IPS-18c (cell line): ENCODE data around the gene MANBA.

ENCODE experiments used
- H3K4me3 ChIP-seq: 2 replicates; pipeline ENCODE4 v1.7.0; 2013; ENCODE audit warnings: low read depth, mild to moderate bottlenecking, low read length, moderate library complexity; ENCODE audit not compliant: insufficient read depth
- H3K9me3 ChIP-seq: one replicate; pipeline ENCODE4 v1.6.1; 2013; ENCODE audit warnings: mild to moderate bottlenecking, low read length, moderate library complexity; ENCODE audit not compliant: control insufficient read depth, insufficient read depth

The MANBA gene

GRCh38 chr4:102657206-102657605 is 103.6 kb downstream of the MANBA start:
- H3K9me3 ChIP-seq, result no peaks in the 10 kb centered on the region
- H3K4me3 ChIP-seq, result no peak overlapping the region

- no peaks in the 10 kb centered on the region for H3K9me3 ChIP-seq
- H3K4me3 ChIP-seq, result no peak overlapping the region
These were observed 113.7 kb downstream of the MANBA start for GRCh38 chr4:102647117-102647516.

- Histone ChIP-seq H3K9me3 (no peaks in the 10 kb centered on the region), H3K4me3 (no peak overlapping the region)
These were observed 118.0 kb downstream of the MANBA start for GRCh38 chr4:102642631-102643298.

- Histone ChIP-seq H3K4me3 (no peak overlapping the region), H3K9me3 (no peaks in the 10 kb centered on the region)
These were observed 119.0 kb downstream of the MANBA start for GRCh38 chr4:102641793-102642192.

- Histone ChIP-seq H3K4me3 (no peak overlapping the region), H3K9me3 (no peaks in the 10 kb centered on the region)
These were observed 120.1 kb downstream of the MANBA start for GRCh38 chr4:102640669-102641068.

GRCh38 chr4:102639598-102639997 is 121.2 kb downstream of the MANBA start:
- H3K4me3 ChIP-seq, result no peak overlapping the region
- no peaks in the 10 kb centered on the region for H3K9me3 ChIP-seq

- Histone ChIP-seq H3K4me3 (no peak overlapping the region), H3K9me3 (no peaks in the 10 kb centered on the region)
These were observed 122.1 kb downstream of the MANBA start for GRCh38 chr4:102638621-102639020.

GRCh38 chr4:102637391-102637790 is 123.4 kb downstream of the MANBA start:
- no peaks in the 10 kb centered on the region for H3K9me3 ChIP-seq
- H3K4me3 ChIP-seq, result no peak overlapping the region

GRCh38 chr4:102633100-102633499 is 127.7 kb downstream of the MANBA start:
- no peaks in the 10 kb centered on the region for H3K9me3 ChIP-seq
- H3K4me3 ChIP-seq, result no peak overlapping the region

GRCh38 chr4:102632241-102633065 is 128.3 kb downstream of the MANBA start:
- Histone ChIP-seq H3K4me3 (no peak overlapping the region), H3K9me3 (no peaks in the 10 kb centered on the region)

GRCh38 chr4:102631616-102632015 is 129.2 kb downstream of the MANBA start:
- no peak overlapping the region for H3K4me3 ChIP-seq
- no peaks in the 10 kb centered on the region for H3K9me3 ChIP-seq

- H3K9me3 ChIP-seq, result no peaks in the 10 kb centered on the region
These were observed 131.1 kb downstream of the MANBA start for GRCh38 chr4:102629673-102630072.

GRCh38 chr4:102627831-102628523 is 132.8 kb downstream of the MANBA start:
- H3K9me3 ChIP-seq, result no peaks in the 10 kb centered on the region
- no peak overlapping the region for H3K4me3 ChIP-seq

More at GRCh38 chr4:102629673-102630072, 131.1 kb downstream of the MANBA start:
- H3K4me3 ChIP-seq, result no peak overlapping the region

- no peak overlapping the region for H3K4me3 ChIP-seq
- H3K9me3 ChIP-seq, result no peaks in the 10 kb centered on the region
These were observed 135.4 kb downstream of the MANBA start for GRCh38 chr4:102625232-102625930.

- H3K9me3 ChIP-seq, result no peaks in the 10 kb centered on the region
- no peak overlapping the region for H3K4me3 ChIP-seq
These were observed 136.3 kb downstream of the MANBA start for GRCh38 chr4:102624505-102624904.

GRCh38 chr4:102623622-102624021 is 137.1 kb downstream of the MANBA start:
- Histone ChIP-seq H3K4me3 (no peak overlapping the region), H3K9me3 (no peaks in the 10 kb centered on the region)

- Histone ChIP-seq H3K9me3 (no peaks in the 10 kb centered on the region), H3K4me3 (no peak overlapping the region)
These were observed 139.9 kb downstream of the MANBA start for GRCh38 chr4:102620697-102621497.
